CD4-positive, alpha-beta T cell treated with Interleukin-6 at 100 ng/mL for 8 hours (primary cell): ENCODE results near the gene TNFSF13.

Source experiments
- DNase-seq: peaks from one replicate; pipeline ENCODE4 v3.0.0-alpha.2; 2020; ENCODE audit warnings: mixed read lengths, low spot score

TNFSF13 gene, protein sequence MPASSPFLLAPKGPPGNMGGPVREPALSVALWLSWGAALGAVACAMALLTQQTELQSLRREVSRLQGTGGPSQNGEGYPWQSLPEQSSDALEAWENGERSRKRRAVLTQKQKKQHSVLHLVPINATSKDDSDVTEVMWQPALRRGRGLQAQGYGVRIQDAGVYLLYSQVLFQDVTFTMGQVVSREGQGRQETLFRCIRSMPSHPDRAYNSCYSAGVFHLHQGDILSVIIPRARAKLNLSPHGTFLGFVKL

DNA sequence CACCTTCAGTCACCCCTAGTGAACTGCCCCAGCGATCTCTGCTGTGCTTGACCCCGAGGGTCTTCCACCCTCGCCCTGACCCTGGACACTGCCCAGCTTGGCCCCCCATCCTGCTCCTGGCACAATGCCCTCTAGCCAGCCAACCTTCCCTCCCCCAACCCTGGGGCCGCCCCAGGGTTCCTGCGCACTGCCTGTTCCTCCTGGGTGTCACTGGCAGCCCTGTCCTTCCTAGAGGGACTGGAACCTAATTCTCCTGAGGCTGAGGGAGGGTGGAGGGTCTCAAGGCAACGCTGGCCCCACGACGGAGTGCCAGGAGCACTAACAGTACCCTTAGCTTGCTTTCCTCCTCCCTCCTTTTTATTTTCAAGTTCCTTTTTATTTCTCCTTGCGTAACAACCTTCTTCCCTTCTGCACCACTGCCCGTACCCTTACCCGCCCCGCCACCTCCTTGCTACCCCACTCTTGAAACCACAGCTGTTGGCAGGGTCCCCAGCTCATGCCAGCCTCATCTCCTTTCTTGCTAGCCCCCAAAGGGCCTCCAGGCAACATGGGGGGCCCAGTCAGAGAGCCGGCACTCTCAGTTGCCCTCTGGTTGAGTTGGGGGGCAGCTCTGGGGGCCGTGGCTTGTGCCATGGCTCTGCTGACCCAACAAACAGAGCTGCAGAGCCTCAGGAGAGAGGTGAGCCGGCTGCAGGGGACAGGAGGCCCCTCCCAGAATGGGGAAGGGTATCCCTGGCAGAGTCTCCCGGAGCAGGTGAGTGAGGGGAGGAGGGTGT, at the start of gene TNFSF13:
Gene TNFSF13, plus strand, starts transcription at position 207 of the 776 bp plus-strand sequence. Its CDS starts 290 bp downstream, at position 497.
- DNase-seq = no peak

DNA sequence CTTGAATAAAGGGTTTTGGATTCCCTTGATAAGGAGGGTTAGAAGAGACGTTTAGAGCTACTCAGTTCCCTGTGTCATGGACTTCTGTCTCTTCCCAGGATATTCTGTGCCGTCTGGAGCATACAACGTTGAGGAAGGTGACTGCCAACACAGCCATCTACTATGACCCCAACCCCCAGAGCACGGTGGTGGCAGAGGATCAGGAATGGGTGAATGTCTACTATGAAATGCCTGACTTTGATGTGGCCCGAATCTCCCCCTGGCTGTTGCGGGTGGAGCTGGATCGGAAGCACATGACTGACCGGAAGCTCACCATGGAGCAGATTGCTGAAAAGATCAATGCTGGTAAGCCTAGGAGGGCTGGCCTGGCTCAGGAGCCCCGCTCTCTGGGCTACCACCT, 49.7 kb upstream of the TNFSF13 start:
- DNase-seq = no peak

DNA sequence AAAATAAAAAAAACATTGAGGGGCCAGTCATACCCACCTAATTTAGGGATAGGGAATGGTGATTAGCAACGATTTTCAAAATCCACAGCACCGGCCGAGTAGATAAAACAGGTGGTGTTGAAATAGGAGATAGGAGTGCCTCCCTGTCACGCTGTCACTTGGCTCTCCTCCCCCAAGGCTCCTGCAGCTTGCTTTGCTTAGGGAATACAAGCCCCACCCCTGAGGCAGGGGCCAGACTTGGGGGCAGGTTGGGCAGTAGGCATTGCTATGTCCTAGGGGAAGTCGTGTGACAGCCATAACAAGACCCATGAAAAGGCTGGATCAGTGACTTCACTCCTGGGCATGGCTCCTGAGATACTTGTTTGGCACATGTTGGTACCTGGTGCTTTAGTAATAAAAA, 48.6 kb upstream of the TNFSF13 start:
- no peak for DNase-seq

DNA sequence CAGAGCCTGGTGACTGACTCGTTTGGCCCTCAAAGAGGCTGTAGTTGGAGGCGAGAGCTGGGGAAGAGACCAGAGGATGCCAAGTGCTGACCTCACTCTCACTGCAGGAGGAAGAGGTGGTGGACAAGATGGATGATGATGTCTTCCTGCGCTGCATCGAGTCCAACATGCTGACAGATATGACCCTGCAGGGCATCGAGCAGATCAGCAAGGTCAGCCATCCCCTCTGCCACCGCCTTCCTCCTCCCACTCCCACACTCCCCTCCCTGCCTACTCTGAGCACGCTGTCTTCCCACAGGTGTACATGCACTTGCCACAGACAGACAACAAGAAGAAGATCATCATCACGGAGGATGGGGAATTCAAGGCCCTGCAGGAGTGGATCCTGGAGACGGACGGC, 47.4 kb upstream of the TNFSF13 start:
- no peak for DNase-seq

DNA sequence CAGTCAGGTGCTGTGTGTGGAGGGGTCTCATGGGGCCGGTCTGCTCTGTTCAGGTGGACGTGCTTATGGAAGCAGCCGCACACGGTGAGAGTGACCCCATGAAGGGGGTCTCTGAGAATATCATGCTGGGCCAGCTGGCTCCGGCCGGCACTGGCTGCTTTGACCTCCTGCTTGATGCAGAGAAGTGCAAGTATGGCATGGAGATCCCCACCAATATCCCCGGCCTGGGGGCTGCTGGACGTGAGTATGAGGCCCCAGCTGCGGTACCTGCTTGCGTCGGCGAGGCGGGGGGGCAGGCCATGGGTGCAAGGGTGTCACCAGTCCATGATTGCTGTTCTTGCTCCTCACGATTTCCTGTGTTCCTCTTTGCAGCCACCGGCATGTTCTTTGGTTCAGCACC, 46.4 kb upstream of the TNFSF13 start:
- DNase-seq = no peak

DNA sequence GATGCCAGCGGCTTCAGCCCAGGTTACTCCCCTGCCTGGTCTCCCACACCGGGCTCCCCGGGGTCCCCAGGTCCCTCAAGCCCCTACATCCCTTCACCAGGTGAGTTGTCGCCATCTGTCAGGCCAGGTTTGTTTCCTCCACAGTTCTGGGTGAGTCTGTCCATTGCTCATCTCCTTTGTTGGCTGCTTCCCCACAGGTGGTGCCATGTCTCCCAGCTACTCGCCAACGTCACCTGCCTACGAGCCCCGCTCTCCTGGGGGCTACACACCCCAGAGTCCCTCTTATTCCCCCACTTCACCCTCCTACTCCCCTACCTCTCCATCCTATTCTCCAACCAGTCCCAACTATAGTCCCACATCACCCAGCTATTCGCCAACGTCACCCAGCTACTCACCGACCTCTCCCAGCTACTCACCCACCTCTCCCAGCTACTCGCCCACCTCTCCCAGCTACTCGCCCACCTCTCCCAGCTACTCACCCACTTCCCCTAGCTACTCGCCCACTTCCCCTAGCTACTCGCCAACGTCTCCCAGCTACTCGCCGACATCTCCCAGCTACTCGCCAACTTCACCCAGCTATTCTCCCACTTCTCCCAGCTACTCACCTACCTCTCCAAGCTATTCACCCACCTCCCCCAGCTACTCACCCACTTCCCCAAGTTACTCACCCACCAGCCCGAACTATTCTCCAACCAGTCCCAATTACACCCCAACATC, 45.6 kb upstream of the TNFSF13 start:
- no peak for DNase-seq

DNA sequence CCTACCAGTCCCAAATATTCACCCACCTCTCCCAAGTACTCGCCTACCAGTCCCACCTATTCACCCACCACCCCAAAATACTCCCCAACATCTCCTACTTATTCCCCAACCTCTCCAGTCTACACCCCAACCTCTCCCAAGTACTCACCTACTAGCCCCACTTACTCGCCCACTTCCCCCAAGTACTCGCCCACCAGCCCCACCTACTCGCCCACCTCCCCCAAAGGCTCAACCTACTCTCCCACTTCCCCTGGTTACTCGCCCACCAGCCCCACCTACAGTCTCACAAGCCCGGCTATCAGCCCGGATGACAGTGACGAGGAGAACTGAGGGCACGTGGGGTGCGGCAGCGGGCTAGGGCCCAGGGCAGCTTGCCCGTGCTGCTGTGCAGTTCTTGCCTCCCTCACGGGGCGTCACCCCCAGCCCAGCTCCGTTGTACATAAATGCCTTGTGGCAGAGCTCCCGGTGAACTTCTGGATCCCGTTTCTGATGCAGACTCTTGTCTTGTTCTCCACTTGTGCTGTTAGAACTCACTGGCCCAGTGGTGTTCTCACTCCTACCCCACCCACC, 44.6 kb upstream of the TNFSF13 start:
- no peak for DNase-seq

DNA sequence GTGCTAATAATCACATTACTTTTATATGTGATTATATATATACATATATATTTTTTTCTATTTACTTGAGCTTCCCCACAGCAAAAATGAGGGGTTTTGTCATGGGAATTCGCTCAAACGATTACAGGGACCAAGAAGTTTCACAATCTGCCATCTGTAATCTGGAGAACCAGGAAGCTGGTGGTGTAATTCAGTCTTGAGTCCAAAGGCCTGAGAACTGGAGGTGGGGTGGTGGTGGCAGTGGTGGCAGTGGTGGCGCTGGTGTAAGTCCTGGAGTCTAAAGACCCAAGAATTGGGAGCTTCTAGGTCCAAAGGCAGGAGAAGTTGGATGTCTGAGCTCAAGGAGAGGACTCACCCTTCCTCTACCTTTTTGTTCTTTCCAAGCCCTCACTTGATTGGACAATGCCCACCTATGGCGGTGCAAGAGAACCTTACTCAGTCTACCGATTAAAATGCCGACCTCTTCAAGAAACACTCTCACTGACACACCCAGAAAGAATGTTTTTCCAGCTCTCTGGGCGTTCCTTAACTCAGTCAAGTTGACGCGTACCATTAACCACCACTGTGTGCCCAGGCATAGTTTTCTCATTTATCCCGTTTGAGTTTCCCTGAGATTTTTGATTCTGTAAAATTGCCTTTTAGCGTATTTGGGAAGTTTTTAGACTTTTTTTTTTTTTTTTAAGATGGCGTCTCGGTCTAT, 42.5 kb upstream of the TNFSF13 start:
- no peak for DNase-seq

DNA sequence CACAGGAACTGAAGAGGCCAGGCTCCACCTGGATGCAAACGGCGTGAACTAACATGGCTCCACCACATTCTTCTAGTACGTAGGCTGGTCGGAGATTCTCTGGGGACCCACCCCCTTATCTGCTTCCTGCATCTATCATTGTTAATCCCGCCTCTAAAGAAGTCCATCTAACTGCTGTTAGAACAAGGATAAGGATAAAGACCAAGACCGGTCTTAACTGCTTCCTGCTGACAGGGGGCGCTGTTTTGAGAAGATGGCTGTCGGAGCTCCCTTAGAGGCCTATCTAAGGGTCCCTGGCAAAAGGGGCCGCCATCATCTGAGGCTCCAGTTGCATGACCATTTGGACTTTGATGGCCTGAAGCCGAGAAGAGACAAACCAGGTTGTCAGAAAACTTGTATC, 35.5 kb upstream of the TNFSF13 start:
- peak; percentile 38 for DNase-seq

DNA sequence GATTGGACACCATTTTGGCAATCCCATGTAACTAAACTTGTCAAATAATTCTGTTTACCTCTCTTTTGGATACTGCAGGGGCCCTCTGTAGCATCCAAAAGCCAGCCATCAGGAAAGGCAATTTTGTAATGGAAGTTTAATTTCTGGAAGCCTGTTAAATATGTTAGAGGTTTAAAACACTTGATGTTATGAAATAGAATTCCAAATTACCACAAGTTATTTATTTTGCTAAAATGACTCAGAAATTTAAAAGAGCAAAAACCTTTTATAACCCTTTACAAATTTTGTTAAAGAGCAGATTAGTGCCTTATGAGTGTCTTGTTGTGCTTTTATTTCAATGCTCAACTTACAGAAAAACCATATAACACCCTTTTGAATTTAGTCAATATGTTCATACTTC, 29.7 kb upstream of the TNFSF13 start:
- DNase-seq = no peak

DNA sequence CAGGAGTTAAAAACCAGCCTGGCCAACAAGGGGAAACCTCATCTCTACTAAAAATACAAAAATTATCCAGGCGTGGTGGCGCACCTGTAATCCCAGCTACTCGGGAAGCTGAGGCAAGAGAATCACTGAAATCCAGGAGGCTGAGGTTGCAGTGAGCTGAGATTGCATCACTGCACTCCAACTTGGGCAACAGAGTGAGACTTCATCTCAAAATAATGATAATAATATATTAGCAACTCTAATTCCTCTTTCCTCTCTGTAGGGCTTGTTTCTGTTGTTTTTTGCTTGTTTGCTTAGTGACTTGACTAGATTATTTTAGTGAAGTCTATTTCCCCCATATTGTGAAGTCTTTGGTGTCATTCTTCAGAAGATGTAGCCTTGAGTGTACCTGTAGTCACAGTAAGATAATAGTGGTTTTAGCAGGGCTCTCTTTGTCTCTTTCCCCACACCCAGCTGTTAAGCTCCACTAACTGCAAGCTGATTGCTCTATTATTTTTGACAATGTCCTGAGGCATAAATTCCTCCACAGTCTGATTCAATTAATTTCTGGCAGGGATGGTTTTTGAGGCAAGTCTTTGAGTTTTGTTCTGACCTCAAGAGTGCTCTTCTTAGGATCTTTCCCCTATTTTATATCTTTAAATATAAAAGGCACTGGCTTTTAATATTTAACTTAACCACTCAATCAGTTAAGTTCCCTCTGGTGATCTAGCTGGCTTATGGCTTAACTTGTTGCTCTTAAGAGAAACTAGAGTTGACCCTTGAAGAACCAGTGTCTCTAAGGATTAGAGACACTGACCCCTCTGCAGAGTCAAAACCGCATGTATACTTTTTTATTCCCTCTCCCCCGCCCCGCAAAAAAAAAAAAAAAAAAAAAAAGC, 28.3 kb upstream of the TNFSF13 start:
- no peak for DNase-seq

DNA sequence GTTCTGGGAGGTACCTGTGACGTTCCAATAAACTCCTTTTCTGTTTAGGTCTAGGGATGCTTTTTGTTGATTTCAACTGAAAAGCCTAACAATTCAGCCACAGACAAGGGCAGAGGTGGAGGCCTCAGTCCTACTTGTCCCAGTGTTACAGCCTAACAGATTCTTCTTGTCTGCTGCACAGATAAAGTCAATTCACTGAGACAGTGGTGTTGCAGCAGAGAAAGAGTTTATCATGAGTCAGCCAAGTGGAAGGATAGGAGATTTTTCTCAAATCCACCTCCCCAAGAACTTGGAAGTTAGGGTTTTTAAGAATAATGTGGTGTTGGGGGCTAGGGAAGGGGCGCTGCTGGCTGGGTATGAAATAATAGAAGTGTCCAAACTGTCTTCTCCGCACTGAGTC, 20.5 kb upstream of the TNFSF13 start:
- DNase-seq = no peak

DNA sequence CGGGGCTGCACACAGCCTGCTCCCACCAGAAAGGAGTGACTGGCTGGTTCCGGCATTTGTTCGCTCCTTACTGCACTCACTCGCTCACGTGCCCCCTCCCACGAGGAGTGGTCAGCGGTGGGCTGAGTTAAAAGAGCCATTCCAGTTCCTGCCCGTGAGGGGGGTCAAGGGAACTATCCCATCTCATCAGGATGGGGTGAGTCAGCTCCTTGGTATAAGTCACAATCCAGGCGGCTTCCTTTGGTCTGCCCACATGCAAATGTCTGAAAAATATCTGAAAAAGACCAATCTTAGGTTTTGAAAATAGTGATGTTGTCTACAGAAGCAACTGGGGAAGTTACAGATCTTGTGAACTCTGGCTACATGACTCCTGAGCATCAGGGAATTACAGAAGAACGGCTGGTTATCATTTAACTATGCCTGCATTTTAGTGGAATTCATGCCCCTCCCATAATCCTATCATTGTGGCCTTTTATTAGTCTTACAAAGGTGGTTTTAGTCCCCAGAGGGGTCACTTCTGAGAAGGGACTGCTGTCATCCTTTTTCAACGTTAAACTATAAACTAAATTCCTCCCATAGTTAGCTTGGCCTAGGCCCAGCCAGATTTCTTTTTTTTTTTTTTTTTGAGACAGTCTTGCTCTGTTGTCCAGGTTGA, 19.5 kb upstream of the TNFSF13 start:
- no peak for DNase-seq

DNA sequence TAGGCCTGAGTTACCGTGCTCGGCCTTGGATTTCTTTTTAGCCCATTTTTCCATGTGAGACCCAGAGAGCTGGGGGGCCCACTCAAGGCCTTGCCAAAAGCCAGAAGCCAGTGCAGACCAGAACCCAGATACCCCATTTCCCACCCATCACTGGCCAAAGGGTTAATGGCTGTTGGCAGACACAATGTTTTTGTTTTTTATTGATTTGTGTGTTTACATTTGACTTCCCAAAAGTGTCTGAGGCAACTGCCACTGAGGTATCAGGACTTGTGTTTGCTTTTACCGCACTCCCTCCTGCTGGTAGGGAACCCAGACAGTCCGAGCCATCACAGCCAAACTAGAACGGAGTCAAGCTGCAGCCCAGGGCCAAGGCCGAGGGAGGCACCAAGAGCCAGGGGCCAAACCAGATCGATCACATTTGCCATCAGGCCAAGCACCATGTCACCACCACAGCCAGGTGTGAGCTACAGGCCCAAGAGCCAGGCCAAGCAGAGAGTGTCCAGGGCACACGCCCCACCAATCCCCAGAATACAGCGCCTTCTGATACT, 17.4 kb upstream of the TNFSF13 start:
- DNase-seq = no peak

DNA sequence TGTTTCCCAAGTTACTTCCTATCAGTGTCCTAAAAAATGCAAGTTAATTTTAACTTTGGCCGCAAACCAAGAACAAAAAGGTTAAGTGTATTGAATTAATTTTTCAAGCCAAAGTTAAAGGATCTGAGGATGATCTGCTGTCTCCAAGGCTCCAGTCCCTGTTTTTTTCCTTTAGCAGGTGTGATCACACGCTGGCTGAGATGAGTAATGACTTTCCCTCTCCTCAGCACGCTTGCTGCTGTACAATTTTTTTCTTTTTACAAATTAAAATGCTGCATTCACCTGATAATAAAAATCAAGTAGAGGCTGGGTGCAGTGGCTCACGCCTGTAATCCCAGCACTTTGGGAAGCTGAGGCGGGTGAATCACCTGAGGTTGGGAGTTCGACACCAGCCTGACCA, 13.6 kb upstream of the TNFSF13 start:
- DNase-seq = no peak

DNA sequence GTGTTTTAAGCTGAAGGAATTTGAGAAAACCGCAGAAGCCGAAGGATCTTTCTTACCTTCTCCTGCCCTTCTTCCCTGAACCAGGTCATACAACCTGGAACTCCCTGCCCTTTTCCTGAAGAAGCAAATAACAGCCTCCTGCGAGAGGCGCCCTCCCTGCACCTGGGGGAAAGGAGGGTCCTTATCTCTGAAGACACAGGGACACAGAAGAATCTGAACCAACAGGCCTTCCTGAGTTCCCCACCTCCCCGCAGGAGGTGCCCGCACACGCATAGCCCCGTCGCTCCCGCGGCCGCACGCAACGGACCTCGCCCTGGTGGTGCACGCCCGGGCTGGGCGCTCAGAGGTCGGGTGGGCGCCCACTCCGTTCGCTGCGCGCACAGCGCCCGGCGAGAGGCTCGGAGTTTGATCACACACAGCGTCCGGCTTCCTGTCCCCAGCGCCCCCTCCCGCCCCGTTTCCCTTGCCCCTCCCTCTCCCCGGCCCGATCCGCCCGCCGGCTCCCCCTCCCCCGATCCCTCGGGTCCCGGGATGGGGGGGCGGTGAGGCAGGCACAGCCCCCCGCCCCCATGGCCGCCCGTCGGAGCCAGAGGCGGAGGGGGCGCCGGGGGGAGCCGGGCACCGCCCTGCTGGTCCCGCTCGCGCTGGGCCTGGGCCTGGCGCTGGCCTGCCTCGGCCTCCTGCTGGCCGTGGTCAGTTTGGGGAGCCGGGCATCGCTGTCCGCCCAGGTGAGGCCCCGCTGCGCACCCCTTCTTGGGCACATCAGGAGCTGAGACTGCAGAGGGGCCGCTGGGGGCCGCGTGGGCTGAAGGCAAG, 9.8 kb upstream of the TNFSF13 start, which contains the start of gene TNFSF12:
Gene TNFSF12, plus strand, starts transcription at position 474 of the 816 bp plus-strand sequence. Its CDS starts 96 bp downstream, at position 570.
- DNase-seq = peak; percentile 62

DNA sequence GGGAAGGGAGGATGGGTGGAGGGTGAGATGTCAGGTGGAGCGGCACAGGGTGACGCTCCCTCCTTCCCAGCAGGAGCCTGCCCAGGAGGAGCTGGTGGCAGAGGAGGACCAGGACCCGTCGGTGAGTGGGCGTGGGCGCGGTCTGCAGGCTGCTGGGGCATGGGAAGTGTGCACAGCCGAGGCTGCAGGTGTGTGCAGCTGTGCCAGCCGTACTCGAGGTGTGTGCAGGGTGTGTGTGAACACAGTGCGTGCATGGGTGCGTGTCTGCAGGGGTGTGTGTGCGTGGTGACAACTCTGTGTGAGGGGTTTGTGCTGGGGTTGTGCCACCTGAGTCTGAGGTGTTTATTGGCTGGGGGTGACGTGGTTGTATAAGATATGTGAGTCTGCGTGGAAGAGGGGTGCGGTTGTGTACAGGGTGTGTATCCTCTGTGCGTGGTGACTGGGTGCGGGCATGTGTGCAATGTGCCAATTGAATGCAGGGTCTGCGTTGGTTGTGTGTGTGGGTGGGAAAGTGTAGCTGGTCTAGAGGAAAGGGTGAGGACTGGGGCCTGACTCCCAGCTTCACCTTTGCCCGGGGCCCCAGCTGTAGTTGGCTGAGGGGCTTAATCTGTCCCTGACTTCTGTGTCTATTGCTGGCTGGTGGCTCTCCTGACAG, 9.0 kb upstream of the TNFSF13 start:
- peak; percentile 42 for DNase-seq

DNA sequence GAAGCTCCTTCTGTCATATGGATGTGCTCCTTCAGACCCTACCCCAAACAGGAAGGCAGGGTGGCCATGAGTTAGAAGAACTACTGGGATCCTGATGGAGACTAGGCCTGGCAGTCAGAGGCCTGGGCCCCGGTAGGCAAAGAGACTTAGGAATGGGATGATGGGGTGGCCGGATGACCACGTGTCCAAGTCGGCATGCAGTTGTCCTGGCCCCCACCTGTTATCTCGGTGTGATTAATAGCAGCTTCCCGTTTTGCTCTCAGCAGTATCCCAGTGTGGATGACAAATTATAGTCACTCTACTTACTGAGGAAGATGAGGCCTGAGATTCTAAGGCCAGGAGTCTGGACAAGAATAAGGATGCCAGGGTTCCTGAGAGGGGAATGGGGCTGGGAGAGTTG, 8.2 kb upstream of the TNFSF13 start:
- no peak for DNase-seq

DNA sequence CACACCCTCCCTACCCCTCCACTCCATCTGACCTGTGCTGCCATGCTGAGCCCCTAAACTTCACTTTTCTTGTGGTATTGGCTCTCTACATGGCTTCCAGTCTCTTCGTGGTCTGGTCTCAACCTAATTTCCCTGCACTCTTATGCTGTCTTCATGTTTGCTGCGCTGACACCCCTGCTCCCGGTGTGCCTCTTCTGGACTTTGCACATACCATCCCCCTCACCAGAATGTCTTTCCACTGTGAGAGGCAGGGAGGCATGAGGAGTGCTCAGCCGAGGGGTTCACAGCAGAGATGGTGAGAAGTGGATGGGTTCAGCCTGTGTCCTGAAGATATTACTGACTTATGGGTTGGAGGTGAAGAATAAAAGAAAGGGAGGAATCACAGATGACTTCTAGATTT, 7.2 kb upstream of the TNFSF13 start:
- DNase-seq = no peak
